Activated CD8-positive, alpha-beta T cell treated with anti-CD3 and anti-CD28 coated beads for 36 hours (primary cell): ENCODE results near the gene BST1. TPM values are rescaled to one million over a fixed set of nuclear protein-coding genes. Genes with fewer than 3 reads are reported as not detected.

Source experiments
- ATAC-seq: fragments of 200-7000 bp; cut with Tn5 transposase; one replicate; pipeline ENCODE4 v1.10.0; 2021; ENCODE audit warnings: mild to moderate bottlenecking, moderate library complexity
- CTCF ChIA-PET: fragments of 350-600 bp; sonication (Branson Sonifier 250); formaldehyde crosslinking; loops from one replicate; lab custom pipeline; 2021; ENCODE audit warnings: antibody characterized with exemption; lab: Charles Lee
- POLR2A ChIA-PET: fragments of 350-600 bp; sonication (Branson Sonifier 250); formaldehyde crosslinking; loops from one replicate; lab custom pipeline; 2021; ENCODE audit warnings: antibody characterized with exemption; lab: Charles Lee
- DNase-seq: peaks from one replicate; pipeline ENCODE4 v3.0.0-alpha.2; 2020
- H3K27ac Mint-ChIP-seq: one replicate; pipeline ENCODE4 v1.8.0; 2021; ENCODE audit warnings: mild to moderate bottlenecking, mixed read lengths
- H3K27me3 Mint-ChIP-seq: one replicate; pipeline ENCODE4 v1.8.0; 2021; ENCODE audit warnings: mixed read lengths
- H3K36me3 Mint-ChIP-seq: one replicate; pipeline ENCODE4 v1.8.0; 2021; ENCODE audit warnings: low read depth, mixed read lengths
- H3K4me1 Mint-ChIP-seq: one replicate; pipeline ENCODE4 v1.8.0; 2021; ENCODE audit warnings: low read depth, mixed read lengths
- H3K4me3 Mint-ChIP-seq: one replicate; pipeline ENCODE4 v1.8.0; 2021; ENCODE audit warnings: mild to moderate bottlenecking, moderate library complexity, mixed read lengths
- H3K9me3 Mint-ChIP-seq: one replicate; pipeline ENCODE4 v1.8.0; 2021; ENCODE audit warnings: mixed read lengths
- CTCF ChIP-seq: fragments of 200-600 bp; IDR thresholded peaks from one replicate; pipeline ENCODE4 v1.8.0; 2022; ENCODE audit warnings: antibody characterized with exemption, mild to moderate bottlenecking
- intact Hi-C: fragments of 100-400 bp; cut with micrococcal nuclease; formaldehyde crosslinking; loops from one replicate; pipeline ENCODE4 v1.10.0; 2022
- total RNA-seq, 2 experiments: library from RNA; stranded (reverse); gene quantifications; one replicate each; pipeline ENCODE4 v1.2.3, GENCODE V29; 2021

Gene BST1
- total RNA-seq, 2 experiments from 2014 or later: 0.20 to 0.65 TPM

- Mint-ChIP-seq H3K4me1 (peaks cover 57% of the 10 kb centered on the region), H3K4me3 (peak within 1 kb of the TSS; percentile 99), H3K9me3 (no peaks in the 10 kb centered on the region), H3K36me3 (peaks cover 8% of the 10 kb centered on the region), H3K27ac (peak within 1 kb of the TSS; percentile 97), H3K27me3 (no peaks in the 10 kb centered on the region)
- intact Hi-C loops: loop anchor here (5.0 kb wide), 1 partner anchor 653 kb away; the partner anchor contains the start of gene CPEB2
- CTCF ChIA-PET: interaction anchor here (0.7 to 2.5 kb wide), 2 partner anchors 27 to 423 kb away, joined by 3 to 9 read pairs; no protein-coding TSS in a partner anchor
- ATAC-seq (peak; percentile 76), DNase-seq (peak; percentile 85)
- POLR2A ChIA-PET: interaction anchor here (0.7 to 3.4 kb wide), 8 partner anchors 10 to 654 kb away, joined by 3 to 18 read pairs (median 4); partner anchors contain the start of gene FAM200B
- no peak for TF ChIP-seq CTCF
Observed at GRCh38 chr4:15655223-15656037, 47.4 kb upstream of the BST1 start, which contains the start of gene FBXL5. Gene FBXL5, minus strand, starts transcription at chr4:15655357. Its CDS starts 70 bp downstream, at chr4:15655287.

- peaks cover 8% of the 10 kb centered on the region for H3K36me3 Mint-ChIP-seq
- ChIA-PET POLR2A (interaction anchor here (0.9 to 3.4 kb wide), 5 partner anchors 11 to 176 kb away, joined by 3 to 18 read pairs (median 4); partner anchors contain the start of gene FAM200B), CTCF (interaction anchor here (0.7 to 2.5 kb wide), 2 partner anchors 26 to 423 kb away, joined by 3 to 9 read pairs; no protein-coding TSS in a partner anchor)
- no peaks in the 10 kb centered on the region for H3K9me3 Mint-ChIP-seq
- peaks cover 58% of the 10 kb centered on the region for H3K4me1 Mint-ChIP-seq
- H3K4me3 Mint-ChIP-seq: peak overlapping the region; percentile 82
- no peak for ATAC-seq
- peak overlapping the region; percentile 97 for H3K27ac Mint-ChIP-seq
- TF ChIP-seq CTCF: no peak
- DNase-seq: no peak
- intact Hi-C loops: loop anchor here (5.0 kb wide), 1 partner anchor 654 kb away; the partner anchor contains the start of gene CPEB2
- no peaks in the 10 kb centered on the region for H3K27me3 Mint-ChIP-seq
Observed at GRCh38 chr4:15656038-15656470, 46.8 kb upstream of the BST1 start.

- intact Hi-C loops: loop anchor here (5.0 kb wide), 1 partner anchor 655 kb away; the partner anchor contains the start of gene CPEB2
- H3K36me3 Mint-ChIP-seq: peaks cover 8% of the 10 kb centered on the region
- H3K4me1 Mint-ChIP-seq: peaks cover 50% of the 10 kb centered on the region
- H3K4me3 Mint-ChIP-seq: no peak overlapping the region
- no peaks in the 10 kb centered on the region for H3K9me3 Mint-ChIP-seq
- TF ChIP-seq CTCF: no peak
- CTCF ChIA-PET: interaction anchor here (0.7 to 1.0 kb wide), 2 partner anchors 19 to 178 kb away, joined by 3 read pairs; no protein-coding TSS in a partner anchor
- ATAC-seq (no peak), DNase-seq (no peak)
- no peaks in the 10 kb centered on the region for H3K27me3 Mint-ChIP-seq
- no peak overlapping the region for H3K27ac Mint-ChIP-seq
- POLR2A ChIA-PET: interaction anchor here (0.6 kb wide), 1 partner anchor 9 kb away, joined by 5 read pairs; no protein-coding TSS in a partner anchor
Observed at GRCh38 chr4:15657366-15657765, 45.5 kb upstream of the BST1 start.

GRCh38 chr4:15658136-15658770 lies 44.6 kb upstream of the BST1 start:
- intact Hi-C loops: loop anchor here (5.0 kb wide), 1 partner anchor 656 kb away; the partner anchor contains the start of gene CPEB2
- Mint-ChIP-seq H3K27ac (no peak overlapping the region), H3K9me3 (no peaks in the 10 kb centered on the region), H3K36me3 (peaks cover 8% of the 10 kb centered on the region), H3K4me1 (peaks cover 43% of the 10 kb centered on the region), H3K4me3 (no peak overlapping the region), H3K27me3 (no peaks in the 10 kb centered on the region)
- POLR2A ChIA-PET: no interaction called here
- ATAC-seq (no peak), DNase-seq (no peak)
- CTCF ChIA-PET: interaction anchor here (0.7 kb wide), 1 partner anchor 179 kb away, joined by 3 read pairs; no protein-coding TSS in a partner anchor
- TF ChIP-seq CTCF: no peak
